ENCODE data around the gene EED. TPM values are rescaled to one million over a fixed set of nuclear protein-coding genes. Genes with fewer than 3 reads are reported as not detected.
"Not testable (repeated sequence)": the region's sequence is repeated elsewhere in the genome, so short reads cannot be mapped to it uniquely, and the experiment has no call there.

EED gene
- polyA plus RNA-seq, 1 experiment, result 17.5 TPM

GRCh38 chr11:86288776-86289507 is 44.4 kb downstream of the EED start:
- DNase-seq (ENCODE audit: low read depth, low spot score), result no peak
- no peak overlapping the region for H3K4me3 ChIP-seq (ENCODE audit: low read depth, low read length)
- CTCF ChIA-PET, result interaction anchor here (0.5 to 5.3 kb wide), 2 partner anchors 434 to 640 kb away, joined by 5 to 30 read pairs; partner anchors contain the start of gene CCDC83
- POLR2A ChIA-PET, result interaction anchor here (0.6 kb wide), 1 partner anchor 264 kb away, joined by 8 read pairs; no protein-coding TSS in a partner anchor
- no peak for TF ChIP-seq CTCF (IDR thresholded peaks at IDR 0.05; ENCODE audit: low read depth, low read length)
- peak overlapping the region; percentile 31 for H3K27ac ChIP-seq (ENCODE audit: low read depth, low read length)
- no peaks in the 10 kb centered on the region for H3K9me3 ChIP-seq (ENCODE audit: control insufficient read depth, insufficient read depth, low read length)
- no peaks in the 10 kb centered on the region for H3K27me3 ChIP-seq (ENCODE audit: control insufficient read depth, insufficient read depth, low read length)

- DNase-seq (ENCODE audit: low read depth, low spot score); H3K27ac ChIP-seq (ENCODE audit: low read depth, low read length); H3K27me3 ChIP-seq (ENCODE audit: control insufficient read depth, insufficient read depth, low read length); H3K4me3 ChIP-seq (ENCODE audit: low read depth, low read length); H3K9me3 ChIP-seq (ENCODE audit: control insufficient read depth, insufficient read depth, low read length): not testable (repeated sequence)
- ChIA-PET CTCF (interaction anchor here (5.3 kb wide), 1 partner anchor 435 kb away, joined by 30 read pairs; the partner anchor contains the start of gene CCDC83), POLR2A (interaction anchor here (0.6 kb wide), 1 partner anchor 265 kb away, joined by 8 read pairs; no protein-coding TSS in a partner anchor)
These were observed 45.1 kb downstream of the EED start for GRCh38 chr11:86289508-86290280.

- H3K4me3 ChIP-seq (ENCODE audit: low read depth, low read length), result no peak overlapping the region
- no peaks in the 10 kb centered on the region for H3K9me3 ChIP-seq (ENCODE audit: control insufficient read depth, insufficient read depth, low read length)
- H3K27ac ChIP-seq (ENCODE audit: low read depth, low read length), result no peak overlapping the region
- DNase-seq (ENCODE audit: low read depth, low spot score), result no peak
- ChIA-PET POLR2A (interaction anchor here (0.7 kb wide), 1 partner anchor 32 kb away, joined by 11 read pairs; no protein-coding TSS in a partner anchor), CTCF (interaction anchor here (0.6 to 5.3 kb wide), 40 partner anchors 8 to 2000 kb away, joined by 3 to 30 read pairs (median 5); partner anchors contain the start of genes CCDC83 and HIKESHI)
- H3K27me3 ChIP-seq (ENCODE audit: control insufficient read depth, insufficient read depth, low read length), result no peaks in the 10 kb centered on the region
- TF ChIP-seq CTCF (IDR thresholded peaks at IDR 0.05; ENCODE audit: low read depth, low read length), result peak; percentile 71
These were observed 47.1 kb downstream of the EED start for GRCh38 chr11:86291466-86292262.

- no peak for DNase-seq (ENCODE audit: low read depth, low spot score)
- Histone ChIP-seq H3K4me3 (ENCODE audit: low read depth, low read length) (no peak overlapping the region), H3K27me3 (ENCODE audit: control insufficient read depth, insufficient read depth, low read length) (no peaks in the 10 kb centered on the region), H3K27ac (ENCODE audit: low read depth, low read length) (no peak overlapping the region), H3K9me3 (ENCODE audit: control insufficient read depth, insufficient read depth, low read length) (no peaks in the 10 kb centered on the region)
- ChIA-PET POLR2A (no interaction called here), CTCF (interaction anchor here (0.7 to 5.3 kb wide), 8 partner anchors 8 to 607 kb away, joined by 3 to 30 read pairs (median 8); partner anchors contain the start of genes CCDC83, CCDC89 and HIKESHI)
- TF ChIP-seq CTCF (IDR thresholded peaks at IDR 0.05; ENCODE audit: low read depth, low read length), result no peak
These were observed 48.5 kb downstream of the EED start for GRCh38 chr11:86292912-86293616.
